ENCODE measurements around the gene KIF1A.

DNA sequence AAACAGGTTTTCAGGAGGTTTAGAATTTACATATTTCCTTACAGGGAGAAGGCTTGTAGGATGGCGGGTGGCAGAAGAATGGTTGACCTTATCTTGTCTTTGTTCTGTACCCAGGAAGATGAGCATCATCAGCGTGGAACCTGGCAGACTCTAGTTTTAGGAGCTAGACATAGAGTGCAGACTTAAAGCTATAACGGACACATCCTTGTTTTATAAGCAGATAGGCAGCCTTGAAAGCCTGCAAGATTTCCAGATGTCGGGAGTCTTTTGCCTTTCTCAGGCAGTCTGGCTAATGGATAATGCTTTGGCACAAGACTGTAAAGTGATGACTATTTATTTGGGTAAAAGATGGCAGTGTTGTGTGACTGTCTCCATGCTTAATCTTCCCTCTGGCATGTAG is 149.1 kb downstream of the KIF1A start:
- TF ChIP-seq, protein P1, sequence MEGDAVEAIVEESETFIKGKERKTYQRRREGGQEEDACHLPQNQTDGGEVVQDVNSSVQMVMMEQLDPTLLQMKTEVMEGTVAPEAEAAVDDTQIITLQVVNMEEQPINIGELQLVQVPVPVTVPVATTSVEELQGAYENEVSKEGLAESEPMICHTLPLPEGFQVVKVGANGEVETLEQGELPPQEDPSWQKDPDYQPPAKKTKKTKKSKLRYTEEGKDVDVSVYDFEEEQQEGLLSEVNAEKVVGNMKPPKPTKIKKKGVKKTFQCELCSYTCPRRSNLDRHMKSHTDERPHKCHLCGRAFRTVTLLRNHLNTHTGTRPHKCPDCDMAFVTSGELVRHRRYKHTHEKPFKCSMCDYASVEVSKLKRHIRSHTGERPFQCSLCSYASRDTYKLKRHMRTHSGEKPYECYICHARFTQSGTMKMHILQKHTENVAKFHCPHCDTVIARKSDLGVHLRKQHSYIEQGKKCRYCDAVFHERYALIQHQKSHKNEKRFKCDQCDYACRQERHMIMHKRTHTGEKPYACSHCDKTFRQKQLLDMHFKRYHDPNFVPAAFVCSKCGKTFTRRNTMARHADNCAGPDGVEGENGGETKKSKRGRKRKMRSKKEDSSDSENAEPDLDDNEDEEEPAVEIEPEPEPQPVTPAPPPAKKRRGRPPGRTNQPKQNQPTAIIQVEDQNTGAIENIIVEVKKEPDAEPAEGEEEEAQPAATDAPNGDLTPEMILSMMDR (IDR thresholded peaks at IDR 0.05; ENCODE audit: extremely low read depth in 1 of 2, insufficient read depth in 1 of 2, low read depth in 1 of 2, low read length in 2 of 2), result no peak
- no peak for TF ChIP-seq JUN (IDR thresholded peaks at IDR 0.05; ENCODE audit: borderline replicate concordance, insufficient read depth, insufficient read length, low read depth)
- TF ChIP-seq, protein P2, sequence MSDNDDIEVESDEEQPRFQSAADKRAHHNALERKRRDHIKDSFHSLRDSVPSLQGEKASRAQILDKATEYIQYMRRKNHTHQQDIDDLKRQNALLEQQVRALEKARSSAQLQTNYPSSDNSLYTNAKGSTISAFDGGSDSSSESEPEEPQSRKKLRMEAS (IDR thresholded peaks at IDR 0.05; ENCODE audit: insufficient read depth, insufficient read length), result no peak

All from endothelial cell of umbilical vein (primary cell).